GM21528 (cell line): ENCODE results near the gene CDC42BPA.

ENCODE experiments used
- ATAC-seq: cut with Tn5 transposase; IDR thresholded peaks from one replicate; pipeline ENCODE4 v1.9.1; 2021; ENCODE audit warnings: mild to moderate bottlenecking, moderate library complexity; ENCODE audit not compliant: unreplicated experiment, low FRiP score

Gene CDC42BPA

DNA sequence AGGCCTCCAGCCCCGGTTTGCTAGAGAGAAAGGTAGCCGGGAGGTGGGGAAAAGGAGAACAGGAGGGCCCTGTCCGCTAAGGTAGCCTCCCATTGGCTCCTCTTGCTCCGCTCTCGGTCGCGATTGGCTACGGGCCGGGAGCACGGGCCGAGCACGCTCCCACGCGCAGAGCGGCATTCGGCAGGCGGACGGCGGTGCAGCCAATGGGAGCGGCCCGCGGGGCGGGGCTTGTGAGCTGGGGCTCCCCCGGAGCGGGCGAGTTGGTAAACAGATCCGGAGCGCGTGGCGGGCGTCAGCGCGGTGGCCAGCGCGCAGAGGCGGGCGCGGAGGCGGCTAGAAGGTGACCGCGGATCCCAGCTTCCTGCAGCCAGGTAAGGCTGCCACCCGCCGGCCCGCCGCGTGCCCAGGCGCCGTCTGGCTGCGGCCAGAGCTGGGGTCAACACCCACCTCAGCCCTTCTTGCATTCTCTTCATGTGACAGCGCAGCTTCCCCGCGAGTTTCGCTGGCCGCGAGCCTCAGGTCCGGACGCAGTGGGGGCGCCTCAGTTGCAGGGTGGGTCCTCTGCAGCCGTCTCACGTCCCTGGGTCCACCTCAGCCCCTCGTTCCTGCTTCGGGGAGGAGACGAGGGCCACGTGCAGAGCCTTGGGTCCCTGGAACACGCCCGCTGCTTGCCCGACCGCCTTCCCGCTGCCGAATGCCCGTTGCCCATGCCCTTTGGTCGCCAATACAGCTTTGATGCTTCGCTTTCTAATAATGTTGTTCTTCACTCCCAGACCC lies 378.1 kb downstream of the CDC42BPA start, which contains the start of gene COQ8A:
Gene COQ8A, plus strand, starts transcription at position 266 of the 777 bp plus-strand sequence. CDS start 21,092 bp downstream, outside the sequence.
- peak; percentile 99 for ATAC-seq
